Muscle layer of colon (tissue), 2 donors: ENCODE measurements around the gene UBAC2.

Source experiments
- H3K27ac ChIP-seq: one replicate; pipeline ENCODE4 v1.7.0; 2013; ENCODE audit warnings: low read depth, mild to moderate bottlenecking, low read length, moderate library complexity
- H3K27me3 ChIP-seq, 2 donors: one replicate each; pipeline ENCODE4 v1.7.0; 2013; ENCODE audit warnings: low read length in 2 of 2, mild to moderate bottlenecking in 2 of 2; ENCODE audit not compliant: insufficient read depth in 2 of 2, control insufficient read depth in 1 of 2
- H3K36me3 ChIP-seq: one replicate; pipeline ENCODE4 v1.7.0; 2013; ENCODE audit warnings: mild to moderate bottlenecking, low read length; ENCODE audit not compliant: insufficient read depth
- H3K4me1 ChIP-seq: one replicate; pipeline ENCODE4 v1.7.0; 2013; ENCODE audit warnings: mild to moderate bottlenecking, low read length; ENCODE audit not compliant: insufficient read depth
- H3K4me3 ChIP-seq, 2 donors: one replicate each; pipeline ENCODE4 v1.7.0; 2013; ENCODE audit warnings: low read length in 2 of 2, low read depth in 1 of 2, mild to moderate bottlenecking in 1 of 2, moderate library complexity in 1 of 2
- H3K9ac ChIP-seq: one replicate; pipeline ENCODE4 v1.7.0; 2013; ENCODE audit warnings: low read length
- H3K9me3 ChIP-seq: one replicate; pipeline ENCODE4 v1.7.0; 2013; ENCODE audit warnings: mild to moderate bottlenecking, low read length
- donor health status: abdominal sarcoma.
- donor health status: Adenocarcinoma of cecum.

Gene UBAC2

DNA sequence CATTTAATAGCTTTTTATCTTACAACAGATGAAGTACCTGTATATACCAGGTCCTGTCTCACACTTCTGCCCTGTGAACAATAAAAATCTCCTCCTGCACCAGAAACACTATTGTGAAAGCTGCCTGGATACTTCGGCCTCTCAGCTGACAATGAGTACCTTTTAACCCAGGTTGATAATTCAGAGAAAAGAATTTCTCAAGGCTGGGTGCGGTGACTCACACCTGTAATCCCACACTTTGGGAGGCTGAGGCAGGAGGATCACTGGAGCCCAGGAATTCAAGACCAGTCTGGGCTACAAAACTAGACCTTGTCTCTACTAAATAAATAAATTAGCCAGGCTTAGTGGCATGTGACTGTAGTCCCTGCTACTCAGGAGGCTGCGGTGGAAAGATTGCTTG lies 235.3 kb downstream of the UBAC2 start:
- Histone ChIP-seq H3K4me1 (no peaks in the 10 kb centered on the region), H3K36me3 (no peaks in the 10 kb centered on the region), H3K9ac (no peak overlapping the region), H3K4me3 (no peak overlapping the region), H3K27ac (no peak overlapping the region), H3K9me3 (no peaks in the 10 kb centered on the region), H3K27me3 (no peaks in the 10 kb centered on the region)
